ENCODE measurements around the gene ATP8A2.
"Not testable (repeated sequence)": the region's sequence is repeated elsewhere in the genome, so short reads cannot be mapped to it uniquely, and the experiment has no call there.

Gene ATP8A2

DNA sequence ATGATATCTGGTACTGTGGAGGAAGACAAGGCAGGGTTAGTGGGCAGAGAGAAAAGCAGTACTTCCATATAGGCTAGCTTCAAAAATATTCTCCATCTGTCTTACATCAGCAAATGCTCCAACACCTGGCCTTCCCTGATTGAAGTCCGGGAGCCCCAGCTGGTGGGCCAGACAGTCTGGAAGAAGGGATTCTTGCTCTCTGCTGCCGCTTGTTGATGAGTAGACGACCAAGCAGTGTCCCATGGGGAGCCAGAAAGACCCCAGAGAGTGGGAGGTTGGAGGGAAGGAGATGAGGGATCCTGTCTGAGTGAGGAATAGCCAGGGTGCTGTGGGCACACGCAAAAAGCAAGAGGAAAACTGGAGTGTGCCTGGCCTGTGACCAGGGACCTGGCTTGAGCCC, 95.1 kb downstream of the ATP8A2 start:
- DNase-seq = no peak

DNA sequence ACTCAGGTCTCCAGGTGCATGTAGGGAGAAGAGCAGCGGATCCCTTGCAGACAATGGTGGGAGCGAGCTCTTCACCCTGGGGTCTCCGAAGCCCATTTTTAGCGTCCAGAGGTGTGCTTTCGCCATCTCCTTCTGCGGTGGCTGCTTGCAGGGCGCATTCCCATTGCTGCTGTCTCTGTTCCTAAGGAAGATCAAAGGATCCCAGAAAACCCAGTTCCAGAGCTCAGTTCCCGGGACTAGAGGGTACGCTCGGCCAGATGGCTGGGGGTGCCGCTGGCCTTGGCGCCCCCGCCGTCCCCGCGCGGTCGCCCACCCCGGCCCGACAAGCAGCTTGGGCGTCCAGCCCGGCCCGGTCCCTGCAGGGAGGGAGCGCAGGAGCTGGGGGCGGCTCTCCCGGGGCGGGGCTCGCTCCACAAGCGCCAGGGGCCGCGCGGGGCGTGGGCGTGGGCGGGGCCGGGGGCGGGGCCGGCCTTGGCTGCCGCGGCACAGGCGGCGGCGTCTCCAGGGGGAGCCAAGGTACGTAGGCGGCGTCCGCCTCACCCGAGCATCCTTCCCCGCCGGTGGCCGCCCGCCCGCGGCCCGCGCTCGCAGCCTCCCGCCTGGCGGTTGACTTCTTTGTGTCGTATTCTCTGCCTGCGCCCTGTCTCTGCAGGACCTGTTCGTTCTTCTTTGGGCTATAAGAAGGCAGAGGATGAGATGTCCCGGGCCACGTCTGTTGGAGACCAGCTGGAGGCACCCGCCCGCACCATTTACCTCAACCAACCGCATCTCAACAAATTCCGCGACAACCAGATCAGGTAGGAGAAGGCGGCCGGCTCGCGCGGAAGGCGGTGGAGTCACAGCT, 96.8 kb downstream of the ATP8A2 start:
- DNase-seq = no peak

DNA sequence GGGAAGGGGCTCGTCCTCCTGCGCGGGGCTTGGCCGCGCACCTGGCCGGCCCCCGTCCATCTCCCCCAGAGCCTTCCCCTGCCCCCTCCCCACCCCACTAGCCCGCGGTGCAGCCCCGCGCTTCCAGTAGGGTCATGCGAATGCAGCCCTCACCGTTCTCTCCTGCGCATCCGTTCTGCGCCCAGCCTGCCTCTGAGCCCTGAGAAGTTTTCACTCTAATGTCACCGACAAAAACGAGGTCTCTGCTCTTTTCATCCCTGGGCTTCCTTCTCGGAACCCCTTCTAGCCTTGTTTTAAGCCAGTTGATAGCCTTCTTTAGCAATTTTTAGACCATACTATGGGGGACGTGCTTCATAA, 97.4 kb downstream of the ATP8A2 start:
- DNase-seq = no peak

DNA sequence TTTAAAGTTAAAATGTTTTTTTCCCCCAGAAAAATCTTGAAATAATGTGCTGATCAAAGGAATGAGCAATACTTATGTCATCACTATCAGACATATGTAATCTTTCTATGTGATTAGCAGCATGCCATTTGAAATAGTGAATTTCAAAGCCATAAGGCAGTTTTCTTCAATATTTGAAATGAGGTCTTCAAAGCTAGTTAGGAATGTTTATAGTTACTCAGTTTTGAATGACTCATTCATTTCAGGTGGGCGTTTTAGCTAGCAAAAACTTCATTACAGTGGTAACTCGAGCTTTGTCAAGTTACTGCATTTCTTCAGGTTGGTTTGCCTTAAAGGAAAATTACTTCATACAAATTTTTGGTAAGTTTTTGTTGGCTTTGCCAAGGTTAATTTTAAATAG, 102.1 kb downstream of the ATP8A2 start:
- DNase-seq = no peak

DNA sequence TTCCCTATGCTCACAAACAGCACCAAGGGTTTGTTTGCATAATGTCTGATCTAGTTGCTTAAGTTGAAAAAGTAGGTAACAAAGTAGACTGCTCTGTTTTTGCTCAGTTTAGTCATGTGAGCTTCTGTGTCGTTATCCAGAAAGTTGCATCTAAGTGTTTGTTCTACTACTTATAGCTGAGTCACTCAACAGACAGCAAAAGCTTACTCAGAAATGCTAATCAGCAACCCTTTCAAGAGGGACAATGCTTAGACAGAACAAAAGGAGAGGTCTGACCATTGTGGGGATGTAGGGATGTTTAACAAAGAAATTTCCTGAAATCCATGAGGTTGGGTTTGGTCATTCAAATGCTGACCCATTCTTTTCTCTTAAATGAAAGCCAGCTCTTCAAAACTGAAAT, 106.4 kb downstream of the ATP8A2 start:
- no peak for DNase-seq

DNA sequence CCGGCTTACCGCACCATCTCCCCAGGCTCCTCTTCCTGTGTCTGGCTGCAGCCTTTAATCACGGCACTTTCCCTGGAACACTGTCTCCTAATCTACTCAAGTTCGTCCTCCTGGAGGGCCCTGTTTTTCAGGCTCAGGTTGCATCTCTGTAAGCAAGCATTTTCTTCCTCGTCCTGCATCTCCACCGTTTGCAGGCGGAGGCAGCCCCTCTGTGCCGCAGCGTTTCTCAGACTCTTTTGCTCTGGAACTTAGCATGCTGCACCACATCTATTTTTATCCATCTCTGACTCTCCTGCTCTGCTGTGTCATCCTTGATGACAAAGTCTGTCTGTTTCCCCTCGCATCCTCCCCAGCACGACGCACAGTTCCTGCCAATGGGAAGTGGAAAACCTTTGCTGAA, 117.5 kb downstream of the ATP8A2 start:
- no peak for DNase-seq

DNA sequence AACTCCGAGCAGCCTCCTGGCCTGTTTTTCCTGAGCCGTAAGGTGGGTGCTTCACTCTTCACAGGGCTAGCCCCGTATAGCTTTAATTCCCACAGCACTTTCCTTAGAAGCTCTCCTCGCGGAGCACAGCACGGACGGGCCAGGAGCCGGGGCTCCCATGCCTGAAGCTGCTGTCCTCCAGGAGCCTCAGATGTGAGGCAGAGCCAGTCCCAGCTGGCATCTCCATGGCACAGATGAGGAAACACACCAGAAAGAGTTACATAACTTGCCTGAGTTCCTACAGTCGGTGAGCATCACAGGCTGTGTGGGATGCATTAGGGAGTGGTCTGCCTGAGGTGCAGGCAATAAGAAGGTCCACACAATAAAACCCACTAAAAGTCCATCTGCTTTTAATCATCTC, 118.5 kb downstream of the ATP8A2 start:
- no peak for DNase-seq

DNA sequence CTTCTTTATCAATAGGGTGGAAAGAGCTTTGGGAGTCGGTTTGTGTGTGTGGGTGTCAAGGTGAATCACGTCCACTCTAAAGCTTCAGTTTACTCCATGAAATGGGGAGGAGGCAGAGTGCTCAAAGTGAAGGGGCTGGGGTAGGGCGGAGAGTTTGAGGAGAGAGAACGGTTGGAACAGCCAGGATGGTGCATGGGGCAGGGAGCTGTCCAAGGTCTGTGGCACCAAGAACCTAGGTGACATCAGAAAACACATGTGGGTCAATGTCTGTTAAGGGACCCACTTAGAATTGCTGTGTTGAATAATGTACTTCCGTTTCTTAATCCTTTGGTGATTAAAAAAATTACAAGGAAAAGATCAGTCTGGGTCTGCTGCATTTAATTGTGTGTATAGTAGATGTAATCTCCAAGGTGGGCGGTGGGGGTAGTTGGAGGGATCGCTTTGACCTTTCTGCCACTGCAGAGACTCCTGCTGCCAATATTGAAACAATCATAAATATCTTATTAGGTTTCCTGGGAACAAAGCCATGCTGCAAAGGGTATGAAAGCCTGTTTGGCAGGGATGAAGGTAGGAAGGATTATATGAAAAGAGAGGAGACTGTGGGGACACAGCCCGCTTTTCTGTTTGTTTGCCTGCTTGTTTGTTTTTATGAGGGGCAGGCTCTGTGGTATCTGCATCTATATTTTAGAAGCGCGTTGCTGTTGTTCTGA, 122.3 kb downstream of the ATP8A2 start:
- DNase-seq = no peak

DNA sequence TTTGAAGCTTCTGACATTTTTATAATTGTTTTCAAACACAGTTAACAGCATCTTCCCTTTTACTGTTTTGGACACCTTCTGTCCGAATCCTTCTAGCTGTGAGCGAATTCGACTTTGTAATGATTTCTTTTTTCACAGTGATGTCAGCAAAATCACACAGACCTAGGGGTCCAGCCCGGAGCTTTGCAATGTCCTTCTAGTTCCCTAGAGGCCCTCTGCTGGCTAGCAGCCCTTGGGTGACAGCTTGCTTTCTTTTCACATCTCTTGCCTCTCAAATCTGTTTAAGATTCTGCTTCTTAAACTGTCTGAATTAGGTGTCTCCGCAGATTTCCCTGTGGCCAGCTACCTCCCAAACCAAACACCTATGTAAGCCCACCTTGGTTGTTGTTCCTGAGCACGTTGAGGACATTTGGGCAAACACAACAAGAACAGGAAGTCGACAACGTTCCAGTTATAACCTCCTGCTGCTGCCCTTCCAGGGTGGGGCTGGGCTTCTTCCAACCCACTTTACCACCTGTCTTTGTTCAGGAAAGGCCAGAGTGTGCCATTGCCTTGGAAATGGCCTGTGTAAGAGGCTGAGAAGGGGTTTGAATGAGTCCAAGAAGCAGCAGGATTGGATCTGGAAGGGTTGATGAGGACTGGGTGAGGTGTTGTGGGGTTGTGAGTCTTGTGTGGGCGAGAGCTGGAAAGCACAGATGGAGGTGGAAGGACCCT, 123.1 kb downstream of the ATP8A2 start:
- DNase-seq = no peak

DNA sequence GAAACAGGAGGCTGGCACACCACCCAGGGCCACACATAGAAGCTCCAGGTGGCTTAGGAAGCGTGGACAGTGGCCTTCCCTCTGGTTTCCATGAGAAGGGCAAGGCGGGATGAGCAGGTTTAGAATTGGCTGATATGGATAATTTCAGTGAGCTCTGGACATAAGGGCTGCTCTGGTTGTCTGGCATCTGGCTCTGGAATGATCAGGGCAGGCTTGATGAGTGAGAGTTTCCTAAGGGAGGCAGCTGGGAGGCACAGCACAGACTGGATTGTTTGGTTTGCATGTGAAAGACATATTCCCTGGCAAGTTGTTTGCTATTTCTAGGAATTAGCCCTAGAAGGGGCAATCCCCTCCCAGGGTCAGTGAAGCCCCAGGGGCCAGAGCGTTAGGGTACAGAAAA, 129.5 kb downstream of the ATP8A2 start:
- DNase-seq = no peak

DNA sequence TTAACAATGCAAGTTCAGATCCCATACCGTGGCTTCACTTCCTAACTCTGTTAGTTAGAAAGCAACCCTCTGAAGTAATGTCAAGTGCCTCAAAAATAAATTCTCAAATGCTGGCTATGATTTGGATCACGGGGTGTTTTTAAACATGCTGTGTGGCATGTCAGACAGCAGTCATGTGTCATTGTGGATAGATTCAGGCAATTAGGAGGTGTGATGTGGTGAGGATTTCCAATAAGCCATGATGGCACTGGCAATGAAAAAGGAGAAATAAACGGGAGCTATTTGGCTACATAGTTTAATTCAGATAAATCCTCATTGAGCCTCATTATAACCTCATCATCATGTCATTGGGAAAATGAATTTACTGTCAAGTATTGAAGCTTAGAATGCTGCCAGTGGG, 130.3 kb downstream of the ATP8A2 start:
- no peak for DNase-seq

DNA sequence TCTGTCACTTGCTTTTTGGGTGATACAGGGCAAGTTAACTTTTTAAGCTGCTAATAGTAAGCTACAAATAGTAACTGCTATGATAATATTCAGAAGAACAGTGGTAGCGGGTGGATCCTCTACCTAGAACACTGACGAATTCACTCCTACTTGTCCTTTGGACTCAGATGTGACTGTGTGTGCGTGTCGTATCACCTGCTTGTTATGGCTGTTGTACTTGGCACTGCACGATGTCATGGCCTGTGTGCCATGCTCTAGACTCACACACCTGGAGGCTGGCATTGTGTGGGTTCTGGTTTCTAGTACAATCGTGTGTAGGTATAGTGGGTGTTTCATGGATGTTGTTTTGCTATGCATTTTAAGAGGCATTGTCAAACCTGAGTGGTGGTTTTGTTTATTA, 130.8 kb downstream of the ATP8A2 start:
- no peak for DNase-seq

DNA sequence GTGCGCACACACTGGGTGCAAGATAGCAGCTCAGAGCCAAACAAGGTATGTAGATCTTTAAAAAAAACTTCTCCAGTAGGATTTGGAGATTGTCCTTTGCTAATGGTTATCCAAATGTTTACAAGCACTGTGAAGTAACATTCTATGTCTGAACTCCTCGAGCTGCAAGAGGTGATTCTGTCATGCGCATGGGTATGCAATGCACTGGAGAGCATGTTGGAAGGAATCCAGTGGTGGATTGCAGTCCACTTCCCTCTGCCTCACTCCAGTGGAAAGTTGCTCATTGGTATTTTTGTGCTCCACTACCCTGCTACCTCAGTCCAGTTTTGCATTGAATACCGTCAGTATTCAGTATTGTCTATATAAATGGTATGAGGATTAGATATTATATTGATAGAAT, 132.1 kb downstream of the ATP8A2 start:
- no peak for DNase-seq

DNA sequence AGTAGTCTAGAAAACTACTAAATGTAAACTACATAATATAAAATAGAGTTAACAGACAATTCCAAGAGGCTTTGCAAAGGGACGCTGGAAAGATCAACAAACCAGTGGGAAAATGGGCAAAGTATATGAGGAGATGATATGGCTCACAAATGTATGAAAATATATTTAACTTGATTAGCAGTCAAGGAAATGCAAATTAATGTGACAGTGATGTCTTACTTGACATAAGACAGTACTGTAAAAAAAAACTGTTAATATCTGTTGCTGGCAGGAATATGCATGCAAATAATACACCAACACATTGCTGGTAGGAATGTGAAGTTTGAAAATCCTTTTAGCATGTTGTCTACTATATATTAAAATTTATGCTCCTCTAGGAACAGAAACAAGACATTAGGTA, 136.1 kb downstream of the ATP8A2 start:
- DNase-seq = no peak

DNA sequence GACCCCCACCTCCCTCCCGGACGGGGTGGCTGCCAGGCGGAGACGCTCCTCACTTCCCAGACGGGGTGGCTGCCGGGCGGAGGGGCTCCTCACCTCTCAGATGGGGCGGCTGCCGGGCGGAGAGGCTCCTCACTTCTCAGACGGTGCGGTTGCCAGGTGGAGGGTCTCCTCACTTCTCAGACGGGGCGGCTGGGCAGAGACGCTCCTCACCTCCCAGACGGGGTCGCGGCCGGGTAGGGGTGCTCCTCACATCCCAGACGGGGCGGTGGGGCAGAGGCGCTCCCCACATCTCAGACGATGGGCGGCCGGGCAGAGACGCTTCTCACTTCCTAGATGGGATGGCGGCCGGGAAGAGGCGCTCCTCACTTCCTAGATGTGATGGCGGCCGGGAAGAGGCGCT, 141.3 kb downstream of the ATP8A2 start:
- not testable (repeated sequence) for DNase-seq

DNA sequence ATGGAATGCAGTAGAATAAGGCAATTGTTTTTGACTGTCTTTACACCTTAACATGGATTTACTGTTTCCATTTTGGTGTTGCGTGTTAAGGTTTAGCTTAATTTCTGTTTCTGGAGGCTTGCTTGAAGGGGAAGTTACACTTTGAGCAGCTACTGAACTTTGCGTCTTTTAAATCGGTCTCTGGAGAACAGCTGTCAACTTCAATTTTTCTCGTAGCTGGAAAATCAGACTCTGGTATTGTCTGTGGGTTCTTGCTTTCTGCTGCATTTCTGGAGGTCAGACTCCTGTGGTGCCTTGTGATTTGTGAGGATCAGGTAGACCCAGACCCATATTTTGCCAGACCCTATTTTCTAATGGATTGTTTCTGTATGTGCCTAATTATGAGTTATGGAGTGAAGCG, 146.7 kb downstream of the ATP8A2 start:
- no peak for DNase-seq

DNA sequence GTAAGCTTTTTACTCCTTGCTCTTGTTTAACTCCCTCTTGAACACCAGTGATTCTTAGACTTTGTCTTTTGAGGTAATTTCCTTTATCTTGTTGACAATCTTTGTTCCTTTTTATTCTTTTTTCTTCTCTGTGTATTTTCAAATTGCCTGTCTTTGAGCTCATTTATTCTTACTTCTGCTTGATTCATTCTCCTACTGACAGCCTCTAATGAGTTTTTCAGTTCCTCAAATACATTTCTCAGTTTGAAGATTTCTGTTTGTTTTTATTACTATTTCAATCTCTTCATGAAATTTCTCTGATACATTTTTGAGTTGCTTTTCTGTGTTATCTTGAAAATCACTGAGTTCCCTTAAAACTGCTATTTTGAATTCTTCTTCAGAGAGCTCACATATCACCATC, 154.1 kb downstream of the ATP8A2 start:
- no peak for DNase-seq

DNA sequence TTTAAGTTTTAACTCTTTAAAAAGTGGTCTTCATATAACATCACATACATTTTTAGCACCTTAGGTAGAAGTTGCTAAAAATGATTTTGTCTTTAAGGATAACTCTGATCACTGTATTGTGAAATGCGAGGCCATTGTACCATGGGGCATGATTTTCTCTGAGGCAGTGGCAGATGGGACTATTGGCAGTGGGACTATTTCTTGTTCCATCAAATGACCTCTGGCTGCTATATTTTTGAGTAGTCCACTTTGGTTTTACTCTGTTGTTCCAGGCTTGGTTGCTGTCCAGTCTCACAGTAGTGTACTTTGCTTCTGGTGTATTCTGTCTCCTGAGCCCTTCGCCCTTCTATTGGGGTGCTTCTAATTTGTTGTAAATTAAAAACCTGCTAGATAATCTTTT, 156.5 kb downstream of the ATP8A2 start:
- no peak for DNase-seq

DNA sequence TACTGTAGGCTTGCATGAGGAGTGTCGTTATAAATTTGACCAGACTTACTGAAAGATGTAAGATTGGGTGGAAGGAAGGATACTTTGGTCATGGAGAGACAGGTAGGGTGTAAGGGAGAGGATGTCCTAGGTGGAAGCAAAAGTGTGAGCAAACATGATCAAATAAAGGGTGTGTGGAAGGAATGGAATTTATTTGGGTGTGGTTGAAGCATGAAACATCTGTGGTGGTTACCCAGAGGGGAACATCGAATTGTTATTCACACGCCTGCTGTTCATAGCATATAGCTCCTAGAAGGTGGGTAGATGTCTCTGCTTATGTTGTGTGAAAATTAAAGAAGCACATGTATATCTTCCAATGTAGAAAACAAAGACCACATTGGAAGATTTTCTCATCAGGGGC, 157.7 kb downstream of the ATP8A2 start:
- no peak for DNase-seq

DNA sequence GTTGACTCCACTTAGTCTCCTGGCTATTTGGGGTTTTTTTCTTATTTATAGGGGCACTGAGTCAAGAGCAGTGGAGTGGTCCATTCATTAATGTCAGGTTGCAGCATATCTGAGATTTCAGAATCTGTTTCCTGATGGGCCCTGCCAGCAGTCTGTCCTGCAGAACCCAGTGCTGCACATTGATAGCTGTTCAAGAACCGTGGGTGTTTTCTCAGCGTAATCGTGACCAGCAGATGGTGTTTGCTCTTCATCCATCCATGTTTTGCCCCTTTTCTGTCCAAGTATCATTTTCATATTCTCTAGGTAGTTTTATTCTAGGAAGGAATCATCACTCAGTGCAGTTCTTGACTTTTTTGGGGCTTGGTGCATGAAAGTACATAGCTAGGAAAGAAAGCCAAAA, 166.5 kb downstream of the ATP8A2 start:
- DNase-seq = no peak

DNA sequence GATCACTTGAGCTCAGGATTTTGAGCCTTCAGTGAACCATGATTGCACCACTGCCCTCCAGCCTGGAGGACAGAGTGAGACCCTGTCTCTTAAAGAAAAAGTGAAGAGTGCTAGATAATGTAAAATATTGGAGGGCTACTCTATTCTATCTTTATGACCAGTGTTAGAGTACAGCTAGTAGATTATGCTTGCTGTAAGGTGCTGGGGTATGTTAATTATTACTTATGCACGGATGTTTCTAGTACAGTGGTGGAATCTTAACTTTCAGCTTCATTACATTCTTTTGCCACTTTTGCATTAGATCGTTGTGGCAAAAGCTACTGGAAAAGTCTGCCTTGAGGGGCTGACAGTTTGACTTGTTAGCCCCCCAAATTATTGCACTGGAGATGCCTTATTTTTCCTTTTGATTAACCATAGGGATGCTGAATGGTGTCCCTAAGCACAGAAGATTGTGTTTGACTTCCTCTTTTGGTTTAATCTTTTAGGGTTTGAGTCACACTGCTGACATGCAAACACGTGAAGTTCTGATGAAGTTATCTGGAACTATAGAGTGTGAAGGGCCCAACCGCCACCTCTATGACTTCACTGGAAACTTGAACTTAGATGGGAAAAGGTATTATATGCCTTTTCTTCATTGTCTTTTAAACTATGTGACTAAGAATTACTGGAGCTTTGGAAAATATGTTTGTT, 169.8 kb downstream of the ATP8A2 start:
- DNase-seq = no peak

DNA sequence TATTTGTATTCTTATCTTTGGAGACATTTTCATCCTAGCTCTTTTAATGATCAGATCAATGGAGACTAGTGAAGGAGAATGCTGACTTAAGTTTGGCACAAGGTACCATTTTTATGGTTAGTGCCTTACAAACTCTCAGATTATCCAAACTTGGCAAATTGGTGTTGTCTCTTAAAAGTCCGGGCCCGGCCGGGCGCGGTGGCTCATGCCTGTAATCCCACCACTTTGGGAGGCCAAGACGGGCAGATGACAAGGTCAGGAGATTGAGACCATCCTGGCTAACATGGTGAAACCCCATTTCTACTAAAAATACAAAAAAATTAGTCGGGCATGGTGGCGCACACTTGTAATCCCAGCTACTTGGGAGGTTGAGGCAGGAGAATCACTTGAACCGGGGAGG, 177.2 kb downstream of the ATP8A2 start:
- DNase-seq = not testable (repeated sequence)

DNA sequence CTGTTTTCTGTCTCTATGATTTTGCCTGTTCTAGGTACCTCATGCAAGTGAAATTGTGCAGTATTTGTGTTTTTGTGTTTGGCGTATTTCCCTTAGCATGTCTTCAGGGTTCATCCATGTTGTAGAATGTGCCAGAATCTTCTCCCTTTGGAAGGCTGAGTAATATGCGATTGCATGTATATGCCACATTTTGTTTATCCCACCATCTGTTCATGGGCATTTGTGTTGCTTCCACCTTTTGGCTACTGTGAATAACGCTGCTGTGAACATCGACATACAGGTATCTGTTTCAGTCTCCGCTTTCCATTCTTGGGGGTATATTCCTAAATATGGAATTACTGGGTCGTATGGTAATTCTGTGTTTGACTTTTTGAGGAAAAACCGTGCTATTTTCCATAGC, 190.0 kb downstream of the ATP8A2 start:
- no peak for DNase-seq

DNA sequence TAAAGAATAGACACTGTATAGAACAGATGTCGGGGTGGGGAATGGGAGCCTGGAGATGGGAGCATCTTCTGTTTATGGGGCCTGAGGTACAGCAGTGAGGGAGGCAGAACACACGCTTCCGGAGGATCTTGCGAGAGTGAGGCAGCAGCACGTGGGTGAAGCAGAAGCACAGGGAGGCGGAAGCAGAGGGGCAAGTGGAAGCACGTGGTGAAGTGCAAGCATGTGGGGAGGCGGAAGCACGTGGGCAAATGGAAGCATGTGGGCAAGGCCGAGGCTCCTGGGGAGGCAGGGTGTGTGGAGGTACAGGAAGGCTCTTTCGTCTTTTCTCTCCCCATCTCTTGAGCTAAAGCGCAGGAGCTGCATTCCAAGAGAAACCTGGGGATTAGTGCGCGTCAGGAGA, 198.4 kb downstream of the ATP8A2 start:
- no peak for DNase-seq
